Neural cell (in vitro differentiated cells): Measurements from ENCODE around the gene NR2F1-AS1.

Experiments
- EP300 ChIP-seq: fragments of 450-650 bp; conservative IDR thresholded peaks from 2 replicates; pipeline ENCODE4 v1.6.1; 2014; ENCODE audit warnings: antibody characterized with exemption, mild to moderate bottlenecking, moderate library complexity; ENCODE audit not compliant: poor library complexity, severe bottlenecking
- POLR2AphosphoS5 ChIP-seq: IDR thresholded peaks from 2 replicates; pipeline ENCODE4 v1.6.1; 2012
- TAF1 ChIP-seq: IDR thresholded peaks from 2 replicates; pipeline ENCODE4 v1.6.1; 2012; ENCODE audit warnings: low read depth
- TF ChIP-seq, protein P1 (sequence below): fragments of 450-650 bp; IDR thresholded peaks from 2 replicates; pipeline ENCODE4 v1.5.1; 2014; ENCODE audit warnings: antibody characterized with exemption, mild to moderate bottlenecking, moderate library complexity; ENCODE audit not compliant: poor library complexity, severe bottlenecking

- TF ChIP-seq, protein P1, sequence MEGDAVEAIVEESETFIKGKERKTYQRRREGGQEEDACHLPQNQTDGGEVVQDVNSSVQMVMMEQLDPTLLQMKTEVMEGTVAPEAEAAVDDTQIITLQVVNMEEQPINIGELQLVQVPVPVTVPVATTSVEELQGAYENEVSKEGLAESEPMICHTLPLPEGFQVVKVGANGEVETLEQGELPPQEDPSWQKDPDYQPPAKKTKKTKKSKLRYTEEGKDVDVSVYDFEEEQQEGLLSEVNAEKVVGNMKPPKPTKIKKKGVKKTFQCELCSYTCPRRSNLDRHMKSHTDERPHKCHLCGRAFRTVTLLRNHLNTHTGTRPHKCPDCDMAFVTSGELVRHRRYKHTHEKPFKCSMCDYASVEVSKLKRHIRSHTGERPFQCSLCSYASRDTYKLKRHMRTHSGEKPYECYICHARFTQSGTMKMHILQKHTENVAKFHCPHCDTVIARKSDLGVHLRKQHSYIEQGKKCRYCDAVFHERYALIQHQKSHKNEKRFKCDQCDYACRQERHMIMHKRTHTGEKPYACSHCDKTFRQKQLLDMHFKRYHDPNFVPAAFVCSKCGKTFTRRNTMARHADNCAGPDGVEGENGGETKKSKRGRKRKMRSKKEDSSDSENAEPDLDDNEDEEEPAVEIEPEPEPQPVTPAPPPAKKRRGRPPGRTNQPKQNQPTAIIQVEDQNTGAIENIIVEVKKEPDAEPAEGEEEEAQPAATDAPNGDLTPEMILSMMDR: no peak
- TF ChIP-seq EP300 (no peak), POLR2AphosphoS5 (no peak), TAF1 (no peak)
Observed at GRCh38 chr5:93596310-93596675, 15.3 kb upstream of the NR2F1-AS1 start.
